ENCODE results near the gene BTBD6.

BTBD6 gene

DNA sequence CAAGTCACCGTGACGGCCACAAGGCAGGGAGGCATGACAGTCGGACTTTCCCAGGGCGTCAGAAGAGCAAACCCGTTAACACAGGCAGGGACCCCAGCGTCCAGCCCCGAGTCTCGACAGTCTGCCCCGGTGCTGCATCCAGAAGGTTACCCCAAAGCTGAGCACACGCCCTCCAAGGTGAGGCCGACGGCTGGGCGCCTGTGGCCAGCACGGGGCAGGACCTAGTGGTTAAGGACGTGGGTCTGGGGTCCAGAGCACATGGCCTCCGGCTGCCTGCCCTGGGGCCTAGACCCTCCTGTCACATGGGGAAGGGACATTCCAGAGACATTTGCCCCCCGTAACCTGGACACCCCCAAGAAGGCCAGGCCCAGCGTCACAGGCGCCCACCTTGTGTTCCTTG is 29.7 kb upstream of the BTBD6 start:
- Histone ChIP-seq H2AFZ (no peak overlapping the region), H3K9me3 (ENCODE audit: control insufficient read depth, low read length) (no peaks in the 10 kb centered on the region), H3K36me3 (ENCODE audit: control insufficient read depth, insufficient read depth, low read length) (no peaks in the 10 kb centered on the region), H3K79me2 (peaks cover 14% of the 10 kb centered on the region), H3K27ac (no peak overlapping the region), H3K4me3 (ENCODE audit: low read depth, low read length) (no peak overlapping the region), H3K9ac (no peak overlapping the region), H3K27me3 (ENCODE audit: control insufficient read depth, insufficient read depth, low read length) (no peaks in the 10 kb centered on the region), H3K4me2 (ENCODE audit: low read length) (no peak overlapping the region), H3K4me1 (peaks cover 6% of the 10 kb centered on the region)
- TF ChIP-seq, protein P1, sequence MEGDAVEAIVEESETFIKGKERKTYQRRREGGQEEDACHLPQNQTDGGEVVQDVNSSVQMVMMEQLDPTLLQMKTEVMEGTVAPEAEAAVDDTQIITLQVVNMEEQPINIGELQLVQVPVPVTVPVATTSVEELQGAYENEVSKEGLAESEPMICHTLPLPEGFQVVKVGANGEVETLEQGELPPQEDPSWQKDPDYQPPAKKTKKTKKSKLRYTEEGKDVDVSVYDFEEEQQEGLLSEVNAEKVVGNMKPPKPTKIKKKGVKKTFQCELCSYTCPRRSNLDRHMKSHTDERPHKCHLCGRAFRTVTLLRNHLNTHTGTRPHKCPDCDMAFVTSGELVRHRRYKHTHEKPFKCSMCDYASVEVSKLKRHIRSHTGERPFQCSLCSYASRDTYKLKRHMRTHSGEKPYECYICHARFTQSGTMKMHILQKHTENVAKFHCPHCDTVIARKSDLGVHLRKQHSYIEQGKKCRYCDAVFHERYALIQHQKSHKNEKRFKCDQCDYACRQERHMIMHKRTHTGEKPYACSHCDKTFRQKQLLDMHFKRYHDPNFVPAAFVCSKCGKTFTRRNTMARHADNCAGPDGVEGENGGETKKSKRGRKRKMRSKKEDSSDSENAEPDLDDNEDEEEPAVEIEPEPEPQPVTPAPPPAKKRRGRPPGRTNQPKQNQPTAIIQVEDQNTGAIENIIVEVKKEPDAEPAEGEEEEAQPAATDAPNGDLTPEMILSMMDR (IDR thresholded peaks at IDR 0.05), result no peak

DNA sequence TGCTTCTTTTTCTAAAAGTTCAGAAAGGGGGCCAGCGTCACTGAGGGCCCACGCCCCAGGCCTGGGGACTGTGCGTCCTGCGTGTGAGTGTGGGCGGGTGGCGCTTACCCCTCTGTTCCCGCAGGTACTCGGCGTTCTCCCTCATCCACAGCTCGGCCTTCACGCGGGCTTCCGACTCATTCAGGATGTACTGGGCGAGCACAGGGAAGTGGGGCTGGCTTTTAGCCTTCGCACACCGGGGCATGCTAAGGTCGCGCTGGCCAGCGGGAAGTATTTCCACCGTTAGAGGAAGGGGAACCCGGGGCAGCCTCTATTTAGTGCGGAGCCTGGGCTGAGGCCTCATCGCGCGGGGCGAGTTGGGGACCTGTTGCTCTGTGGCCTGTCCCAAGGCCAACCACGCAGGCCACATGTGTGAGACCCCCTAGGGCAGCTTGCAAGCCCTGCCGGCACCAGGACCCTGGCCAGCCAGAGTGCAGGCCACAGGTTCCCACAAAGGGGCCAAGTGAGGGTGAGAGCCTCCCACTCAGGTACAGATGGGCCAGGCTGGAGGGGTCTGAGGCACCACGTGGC is 29.2 kb upstream of the BTBD6 start:
- Histone ChIP-seq H3K4me1 (peaks cover 6% of the 10 kb centered on the region), H2AFZ (no peak overlapping the region), H3K27me3 (ENCODE audit: control insufficient read depth, insufficient read depth, low read length) (no peaks in the 10 kb centered on the region), H3K36me3 (ENCODE audit: control insufficient read depth, insufficient read depth, low read length) (no peaks in the 10 kb centered on the region), H3K27ac (no peak overlapping the region), H3K4me3 (ENCODE audit: low read depth, low read length) (no peak overlapping the region), H3K9me3 (ENCODE audit: control insufficient read depth, low read length) (no peaks in the 10 kb centered on the region), H3K9ac (no peak overlapping the region), H3K4me2 (ENCODE audit: low read length) (no peak overlapping the region), H3K79me2 (peaks cover 16% of the 10 kb centered on the region)
- TF ChIP-seq, protein P1 (IDR thresholded peaks at IDR 0.05), result no peak

DNA sequence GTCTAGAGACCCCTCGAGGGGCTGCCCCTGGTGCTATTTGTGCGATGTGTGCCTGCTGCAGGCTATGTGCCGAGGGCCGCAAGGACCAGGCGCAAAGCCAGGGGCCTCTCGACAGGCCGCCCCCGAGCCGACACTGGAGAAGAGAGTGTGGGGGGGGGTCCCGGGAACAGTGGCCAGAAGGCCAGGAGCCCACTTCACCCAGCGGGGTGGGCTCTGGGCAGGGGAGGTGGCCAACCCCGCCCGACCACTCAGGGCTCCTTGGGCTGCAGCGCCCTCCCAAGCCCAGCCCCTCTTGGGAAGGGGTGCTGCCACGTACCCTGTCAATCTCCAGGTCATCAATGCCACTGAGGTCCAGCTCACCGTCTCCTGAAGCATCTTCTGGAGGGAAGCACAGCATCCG is 28.6 kb upstream of the BTBD6 start:
- Histone ChIP-seq H3K36me3 (ENCODE audit: control insufficient read depth, insufficient read depth, low read length) (no peaks in the 10 kb centered on the region), H3K27ac (no peak overlapping the region), H3K4me1 (peaks cover 6% of the 10 kb centered on the region), H3K79me2 (peaks cover 16% of the 10 kb centered on the region), H2AFZ (no peak overlapping the region), H3K27me3 (ENCODE audit: control insufficient read depth, insufficient read depth, low read length) (no peaks in the 10 kb centered on the region), H3K4me3 (ENCODE audit: low read depth, low read length) (no peak overlapping the region), H3K9ac (no peak overlapping the region), H3K4me2 (ENCODE audit: low read length) (no peak overlapping the region), H3K9me3 (ENCODE audit: control insufficient read depth, low read length) (no peaks in the 10 kb centered on the region)
- TF ChIP-seq, protein P1 (IDR thresholded peaks at IDR 0.05), result no peak

DNA sequence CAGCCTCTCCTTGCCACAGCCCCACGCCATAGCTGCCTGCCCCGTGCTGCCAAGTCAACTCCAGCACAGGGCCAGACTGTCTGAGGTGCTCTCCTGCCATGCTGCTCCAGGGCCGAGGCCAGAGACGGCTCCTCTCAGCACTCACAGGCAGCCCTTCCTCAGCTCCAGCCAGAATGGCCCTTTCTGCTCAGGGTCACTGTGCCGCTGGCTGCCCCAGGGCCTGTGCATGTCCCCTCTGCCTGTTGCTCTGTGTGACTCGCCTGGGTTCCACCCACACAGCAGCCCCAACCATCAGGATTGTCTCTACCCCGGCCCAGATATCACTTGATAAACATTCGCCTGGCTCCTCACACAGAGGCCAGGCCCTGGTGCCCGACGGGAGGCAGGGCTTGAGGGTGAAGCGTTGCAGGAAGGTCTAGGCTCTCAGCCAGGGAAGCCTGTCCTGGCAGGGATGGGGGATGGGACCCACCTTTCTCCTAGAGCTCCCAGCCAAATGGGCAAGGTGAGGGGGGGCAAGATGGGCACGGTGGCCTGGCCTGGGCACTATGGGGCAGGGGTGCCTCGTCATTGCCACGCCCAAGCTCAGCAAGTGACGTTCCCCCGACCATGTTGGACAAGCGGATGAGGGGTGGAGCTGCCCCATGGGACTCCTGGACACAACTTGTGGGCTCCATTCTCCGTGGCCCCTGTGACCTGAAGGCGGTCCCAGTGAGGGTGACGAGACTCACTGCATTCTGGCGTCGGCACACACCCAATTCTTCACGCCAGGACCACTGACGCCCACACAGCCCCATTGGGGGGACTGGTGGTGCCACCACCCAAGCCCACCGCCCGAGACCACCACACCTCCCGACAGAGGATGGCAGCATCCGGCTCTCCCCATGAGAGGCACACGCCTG is 27.4 kb upstream of the BTBD6 start:
- Histone ChIP-seq H3K4me2 (ENCODE audit: low read length) (no peak overlapping the region), H3K4me1 (peaks cover 6% of the 10 kb centered on the region), H3K9ac (no peak overlapping the region), H3K79me2 (peaks cover 16% of the 10 kb centered on the region), H3K4me3 (ENCODE audit: low read depth, low read length) (no peak overlapping the region), H3K9me3 (ENCODE audit: control insufficient read depth, low read length) (no peaks in the 10 kb centered on the region), H3K27ac (no peak overlapping the region), H3K27me3 (ENCODE audit: control insufficient read depth, insufficient read depth, low read length) (no peaks in the 10 kb centered on the region), H2AFZ (no peak overlapping the region), H3K36me3 (ENCODE audit: control insufficient read depth, insufficient read depth, low read length) (no peaks in the 10 kb centered on the region)
- TF ChIP-seq, protein P1 (IDR thresholded peaks at IDR 0.05), result no peak
